Vagina (tissue), 2 donors: ENCODE data around the gene TRPV3. TPM values are rescaled to one million over a fixed set of nuclear protein-coding genes. Genes with fewer than 3 reads are reported as not detected.

Experiments
- DNase-seq, 2 donors: peaks; one replicate each; pipeline ENCODE4 v3.0.0-alpha.2; 2017; ENCODE audit errors: extremely low spot score in 2 of 2
- H3K27ac ChIP-seq: fragments of 200-600 bp; sonication (generic); one replicate; pipeline ENCODE4 v1.5.1; 2019
- H3K27me3 ChIP-seq: fragments of 200-600 bp; sonication (generic); one replicate; pipeline ENCODE4 v1.5.1; 2019
- H3K36me3 ChIP-seq, 2 donors: fragments of 200-600 bp; sonication (generic); one replicate each; pipeline ENCODE4 v1.5.1; 2017 to 2019
- H3K4me1 ChIP-seq: fragments of 200-600 bp; sonication (generic); one replicate; pipeline ENCODE4 v1.5.1; 2019
- H3K4me3 ChIP-seq, 2 donors: fragments of 200-600 bp; sonication (generic); 1 replicate in 1 of 2; 2 replicates in 1 of 2; pipeline ENCODE4 v1.5.1; 2016 to 2019
- H3K9me3 ChIP-seq: fragments of 200-600 bp; sonication (generic); one replicate; pipeline ENCODE4 v1.5.1; 2019
- POLR2A ChIP-seq, 2 donors: fragments of 450-650 bp; IDR thresholded peaks; one replicate each; pipeline ENCODE4 v1.6.1; 2017; ENCODE audit warnings: antibody characterized with exemption in 2 of 2, mild to moderate bottlenecking in 2 of 2, moderate library complexity in 2 of 2
- POLR2AphosphoS5 ChIP-seq, 2 donors: sonication (generic); formaldehyde crosslinking; IDR thresholded peaks; one replicate each; pipeline ENCODE4 v1.9.0; 2017; ENCODE audit warnings: antibody characterized with exemption in 2 of 2, mild to moderate bottlenecking in 2 of 2, low read depth in 1 of 2; ENCODE audit not compliant: insufficient read depth in 1 of 2
- intact Hi-C: fragments of 100-400 bp; cut with DNase I; formaldehyde crosslinking; loops from one replicate; pipeline ENCODE4 v1.15.1; 2023
- total RNA-seq: library from RNA; depleted of rRNA; stranded (reverse); fragments of >200 nt; gene quantifications from one replicate; pipeline ENCODE4 v1.2.3, GENCODE V29; 2016
- TF ChIP-seq, protein P1 (sequence below), 3 experiments: fragments of 450-650 bp in 2 of 3; fragments of 200-600 bp in 1 of 3; sonication (generic) in 1 of 3; IDR thresholded peaks; one replicate each; pipeline ENCODE4 v1.5.1; 2017 to 2019; ENCODE audit warnings: antibody characterized with exemption in 3 of 3, mild to moderate bottlenecking in 2 of 3, moderate library complexity in 2 of 3

The TRPV3 gene
- total RNA-seq, 1 donor from 2014 or later = 3.2 TPM

GRCh38 chr17:3542410-3543088 lies 15.1 kb downstream of the TRPV3 start:
- intact Hi-C loops = no loop called here
- DNase-seq = peak in 1 of 2 donors; percentile 89
- no peaks in the 10 kb centered on the region for H3K4me1 ChIP-seq

GRCh38 chr17:3539881-3540540 lies 17.6 kb downstream of the TRPV3 start:
- H3K9me3 ChIP-seq = no peaks in the 10 kb centered on the region
- no peaks in the 10 kb centered on the region for H3K36me3 ChIP-seq
- H3K4me1 ChIP-seq = no peaks in the 10 kb centered on the region
- no peak overlapping the region for H3K27ac ChIP-seq
- H3K27me3 ChIP-seq = no peaks in the 10 kb centered on the region
- intact Hi-C loops = no loop called here
- no peak overlapping the region for H3K4me3 ChIP-seq
- DNase-seq = no peak
- TF ChIP-seq POLR2AphosphoS5 (IDR thresholded peaks at IDR 0.05; ENCODE audit: insufficient read depth in 1 of 2, low read depth in 1 of 2) = no peak
- TF ChIP-seq, protein P1, sequence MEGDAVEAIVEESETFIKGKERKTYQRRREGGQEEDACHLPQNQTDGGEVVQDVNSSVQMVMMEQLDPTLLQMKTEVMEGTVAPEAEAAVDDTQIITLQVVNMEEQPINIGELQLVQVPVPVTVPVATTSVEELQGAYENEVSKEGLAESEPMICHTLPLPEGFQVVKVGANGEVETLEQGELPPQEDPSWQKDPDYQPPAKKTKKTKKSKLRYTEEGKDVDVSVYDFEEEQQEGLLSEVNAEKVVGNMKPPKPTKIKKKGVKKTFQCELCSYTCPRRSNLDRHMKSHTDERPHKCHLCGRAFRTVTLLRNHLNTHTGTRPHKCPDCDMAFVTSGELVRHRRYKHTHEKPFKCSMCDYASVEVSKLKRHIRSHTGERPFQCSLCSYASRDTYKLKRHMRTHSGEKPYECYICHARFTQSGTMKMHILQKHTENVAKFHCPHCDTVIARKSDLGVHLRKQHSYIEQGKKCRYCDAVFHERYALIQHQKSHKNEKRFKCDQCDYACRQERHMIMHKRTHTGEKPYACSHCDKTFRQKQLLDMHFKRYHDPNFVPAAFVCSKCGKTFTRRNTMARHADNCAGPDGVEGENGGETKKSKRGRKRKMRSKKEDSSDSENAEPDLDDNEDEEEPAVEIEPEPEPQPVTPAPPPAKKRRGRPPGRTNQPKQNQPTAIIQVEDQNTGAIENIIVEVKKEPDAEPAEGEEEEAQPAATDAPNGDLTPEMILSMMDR (IDR thresholded peaks at IDR 0.05) = no peak
- TF ChIP-seq POLR2A (IDR thresholded peaks at IDR 0.05) = no peak

More at GRCh38 chr17:3542410-3543088, 15.1 kb downstream of the TRPV3 start:
- H3K36me3 ChIP-seq = no peaks in the 10 kb centered on the region
- TF ChIP-seq POLR2AphosphoS5 (IDR thresholded peaks at IDR 0.05; ENCODE audit: insufficient read depth in 1 of 2, low read depth in 1 of 2) (no peak), POLR2A (IDR thresholded peaks at IDR 0.05) (no peak)
- TF ChIP-seq, protein P1 (IDR thresholded peaks at IDR 0.05) = no peak
- H3K9me3 ChIP-seq = no peaks in the 10 kb centered on the region
- H3K27me3 ChIP-seq = no peaks in the 10 kb centered on the region
- no peak overlapping the region for H3K4me3 ChIP-seq
- H3K27ac ChIP-seq = no peak overlapping the region

DNA sequence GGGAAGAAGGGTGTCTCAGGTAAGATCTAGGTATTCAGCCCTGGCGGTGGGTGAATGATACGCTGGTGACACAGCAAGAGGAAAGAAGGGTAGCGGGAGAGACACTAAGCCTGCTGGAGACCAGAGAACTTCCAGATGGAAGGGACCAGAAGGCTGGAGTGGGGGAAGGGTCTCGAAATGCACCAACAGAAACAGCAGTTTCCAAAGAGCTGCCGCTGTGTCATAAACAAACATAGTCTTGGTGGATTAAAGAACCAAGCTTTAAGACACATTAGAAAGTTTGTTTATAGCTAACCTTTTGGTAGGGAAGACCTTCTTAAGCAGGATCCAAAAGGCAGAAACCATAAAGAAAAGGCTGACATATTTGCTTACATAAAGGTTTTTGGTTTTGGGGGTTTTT lies 20.9 kb downstream of the TRPV3 start:
- no peak for TF ChIP-seq POLR2A (IDR thresholded peaks at IDR 0.05)
- TF ChIP-seq, protein P1 (IDR thresholded peaks at IDR 0.05) = no peak
- intact Hi-C loops = no loop called here
- no peak for DNase-seq

GRCh38 chr17:3535253-3535995 lies 22.2 kb downstream of the TRPV3 start:
- Histone ChIP-seq H3K4me1 (no peaks in the 10 kb centered on the region), H3K27me3 (no peaks in the 10 kb centered on the region), H3K9me3 (no peaks in the 10 kb centered on the region), H3K4me3 (peak overlapping the region; percentile 39 to 44), H3K36me3 (no peaks in the 10 kb centered on the region), H3K27ac (peak overlapping the region; percentile 84)
- intact Hi-C loops = no loop called here
- TF ChIP-seq, protein P1 (IDR thresholded peaks at IDR 0.05) = peak in 2 of 3 experiments; percentile 56 to 58
- TF ChIP-seq POLR2AphosphoS5 (IDR thresholded peaks at IDR 0.05; ENCODE audit: insufficient read depth in 1 of 2, low read depth in 1 of 2) (peak in 1 of 2 donors; percentile 53), POLR2A (IDR thresholded peaks at IDR 0.05) (no peak)
- DNase-seq = no peak

More for the DNA sequence above, 20.9 kb downstream of the TRPV3 start:
- no peaks in the 10 kb centered on the region for H3K9me3 ChIP-seq
- H3K27ac ChIP-seq = no peak overlapping the region
- no peaks in the 10 kb centered on the region for H3K36me3 ChIP-seq
- no peak overlapping the region for H3K4me3 ChIP-seq
- H3K27me3 ChIP-seq = no peaks in the 10 kb centered on the region
- H3K4me1 ChIP-seq = no peaks in the 10 kb centered on the region
